Heart right ventricle (tissue), 16 donors: Measurements from ENCODE around the gene GSTK1. TPM values are rescaled to one million over a fixed set of nuclear protein-coding genes. Genes with fewer than 3 reads are reported as not detected.

Source experiments
- ATAC-seq, 8 donors: fragments of 200-7000 bp; cut with Tn5 transposase; one replicate each; pipeline ENCODE4 v1.9.1; 2020; ENCODE audit warnings: mild to moderate bottlenecking in 8 of 8, moderate library complexity in 8 of 8, moderate number of reproducible peaks in 1 of 8
- DNase-seq, 2 donors: peaks; one replicate each; pipeline ENCODE4 v3.0.0-alpha.2; 2020
- H3K27ac ChIP-seq, 10 donors: fragments of 200-600 bp; sonication (generic) in 2 of 10; one replicate each; pipeline versions ENCODE4 v1.5.0 to v1.8.0; 2020 to 2022; ENCODE audit warnings: mild to moderate bottlenecking in 3 of 10
- H3K27me3 ChIP-seq, 7 donors: fragments of 200-600 bp; one replicate each; pipeline ENCODE4 v1.8.0; 2021 to 2022; ENCODE audit warnings: mild to moderate bottlenecking in 2 of 7
- H3K36me3 ChIP-seq, 9 donors: fragments of 200-600 bp; sonication (generic) in 1 of 9; one replicate each; pipeline versions ENCODE4 v1.5.0 to v1.8.0; 2020 to 2022; ENCODE audit warnings: mild to moderate bottlenecking in 2 of 9
- H3K4me1 ChIP-seq, 9 donors: fragments of 200-600 bp; sonication (generic) in 1 of 9; one replicate each; pipeline versions ENCODE4 v1.5.0 to v1.8.0; 2020 to 2022; ENCODE audit warnings: mild to moderate bottlenecking in 4 of 9
- H3K4me3 ChIP-seq, 10 donors: fragments of 200-600 bp; sonication (generic) in 2 of 10; one replicate each; pipeline versions ENCODE4 v1.5.0 to v1.8.0; 2020 to 2022; ENCODE audit warnings: mild to moderate bottlenecking in 7 of 10, moderate library complexity in 2 of 10
- H3K9me3 ChIP-seq, 11 donors: fragments of 200-600 bp in 10 of 11; sonication (generic) in 2 of 11; one replicate each; pipeline versions ENCODE4 v1.5.0 to v1.8.0; 2013 to 2022; ENCODE audit warnings: mild to moderate bottlenecking in 2 of 11, control low read depth in 1 of 11, moderate library complexity in 1 of 11
- CTCF ChIP-seq, 9 donors: fragments of 200-600 bp; sonication (generic) in 2 of 9; IDR thresholded peaks; one replicate each; pipeline versions ENCODE4 v1.5.0 to v1.8.0; 2021 to 2022; ENCODE audit warnings: antibody characterized with exemption in 9 of 9, mild to moderate bottlenecking in 5 of 9, moderate library complexity in 1 of 9
- WGBS, 2 donors: extraction: QIAGEN DNeasy Blood & Tissue Kit; methylation state at CpG; one replicate each; pipeline ENCODE4 v1.1.7; 2013; ENCODE audit warnings: inconsistent platforms in 1 of 2; 5-methylcytosine and 5-hydroxymethylcytosine counted together
- intact Hi-C, 10 donors: fragments of 100-400 bp; cut with DNase I; formaldehyde crosslinking; loops; one replicate each; pipeline versions ENCODE4 v1.11.1 to v1.14.2; 2022
- polyA plus RNA-seq, 2 donors: library from polyadenylated mRNA; stranded (reverse); fragments of 200-250 nt; gene quantifications; one replicate each; pipeline ENCODE4 v1.2.3, GENCODE V29; 2013
- total RNA-seq, 10 donors: library from RNA; stranded (reverse); fragmentation: NEBNext Ultra II Directional in 3 of 10; extraction: Animal tissue kit (Norgen Biotek cat#: 25700) in 3 of 10; gene quantifications; one replicate each; pipeline versions ENCODE4 v1.2.1 to v1.2.4, GENCODE V29; 2021 to 2023
- donor health status: Arrhythmogenic right ventricular cardiomyopathy.
- donor health status: ischemic (EF 13 %, LVEDD 7.1; RV severe dilation, severe dysfunction).
- donor health status: healthy with polysubstance abuse.
- donor health status: DM: no; HTN: yes; CAD: no.
- donor health status: DM: no; HTN: no; CAD: no.
- donor health status: ischemic (EF 25% LVEDD 6.9; RV normal size, moderate dysfunction).
- donor health status: ischemic (EF 25% LVEDD 5.7; RV mildly dilated, moderate dysfunction).
- donor health status: healthy.
- donor health status: DM: yes; HTN: yes; CAD: no.
- donor health status: Ischemic cardiomyopathy.
- donor health status: ischemic (EF 35%, LVEDD 5.7; RV mildly dilated, moderate dysfunction).
- donor health status: nonischemic (EF 11% LVEDD 7.7; RV severe dilation, severe dysfunction).
- donor health status: DM: yes; HTN: yes; CAD: no.
- donor health status: PGD.
- donor health status: ischemic (EF 29% LVEDD 5.4; RV normal size, mild dysfunction).
- donor health status: nonischemic (EF 23%, LVEDD 6.1; RV moderate dilation, normal function).

Gene GSTK1
- total and polyA plus RNA-seq, 12 donors = 136 to 317 (median 269) TPM

DNA sequence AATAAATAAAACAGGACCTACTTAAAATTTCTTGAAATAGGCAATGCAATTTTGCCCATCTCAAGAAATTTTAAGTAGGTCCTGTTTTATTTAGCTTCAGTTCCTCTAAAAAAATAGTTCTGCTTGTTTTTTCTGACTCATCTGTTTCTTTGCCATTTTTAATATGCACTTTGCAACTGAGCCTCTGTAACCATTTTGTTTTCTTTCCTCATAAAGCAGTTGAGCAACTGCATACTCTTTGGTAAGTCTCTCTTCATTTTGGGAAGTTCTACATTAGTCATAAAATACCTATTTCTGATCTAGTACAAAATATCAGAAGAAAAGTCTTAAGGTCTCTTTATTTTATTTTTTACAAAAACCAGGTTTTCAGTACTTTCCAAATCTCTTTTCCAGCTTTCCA, 23.4 kb upstream of the GSTK1 start:
- ATAC-seq = peak in 5 of 8 donors; percentile 26 to 57 (median 54)
- intact Hi-C loops = loop anchor here (1.0 to 5.0 kb wide), 8 partner anchors 47 to 177 kb away; partner anchors contain the start of gene CASP2 (in 2 of the 10)

DNA sequence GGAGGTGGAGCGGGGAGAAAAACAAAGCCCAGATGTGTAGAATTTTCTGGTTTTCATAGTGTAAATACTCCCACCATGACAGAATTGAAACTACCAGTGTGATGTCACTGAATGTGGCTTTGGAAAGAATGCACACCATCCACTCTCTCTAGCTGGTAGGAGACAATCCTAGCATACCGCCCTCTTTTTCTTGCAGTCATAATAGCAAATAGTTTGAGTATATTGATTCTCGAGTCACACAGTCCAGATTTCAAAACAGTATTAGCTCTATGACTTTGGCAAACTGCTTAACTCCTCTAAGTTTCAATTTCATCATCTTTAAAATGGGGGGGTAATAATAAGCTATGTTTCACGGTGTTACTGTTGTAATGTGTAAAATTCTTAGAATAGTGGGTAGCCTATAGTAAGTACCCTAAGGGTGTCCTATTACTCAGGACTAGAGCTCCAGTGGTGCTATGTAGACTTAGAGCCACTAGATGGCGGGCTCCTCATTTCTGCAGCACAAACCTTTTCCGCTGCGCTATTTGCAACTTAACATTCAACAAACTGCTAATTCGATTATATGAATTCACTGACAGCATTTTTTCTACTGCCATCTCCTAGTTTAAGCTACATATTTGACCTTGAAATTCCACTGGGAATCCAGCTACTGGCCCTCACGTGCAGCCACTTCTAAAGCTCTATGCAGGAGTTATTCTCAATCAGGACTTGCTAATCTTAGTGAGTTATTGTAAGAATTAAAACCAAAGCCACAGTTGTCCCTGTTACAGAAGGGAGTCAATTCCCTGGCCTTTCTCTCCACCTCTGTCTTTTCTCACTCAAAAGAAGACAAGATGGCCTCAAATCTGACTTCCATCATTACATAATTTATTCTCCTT, 22.7 kb upstream of the GSTK1 start:
- 20 to 24% methylated on average over 9 of the region's 9 CpGs for WGBS, 2 donors
- peak overlapping the region in 2 of 10 donors; percentile 5 to 82 for H3K27ac ChIP-seq

More for the DNA sequence above, 23.4 kb upstream of the GSTK1 start:
- H3K4me3 ChIP-seq = no peak overlapping the region
- peaks cover 0 to 27% (median 15%) of the 10 kb centered on the region in 11 donors for H3K9me3 ChIP-seq
- H3K27me3 ChIP-seq = no peaks in the 10 kb centered on the region
- peaks cover 0 to 39% (median 4%) of the 10 kb centered on the region in 9 donors for H3K4me1 ChIP-seq
- TF ChIP-seq CTCF (IDR thresholded peaks at IDR 0.05) = no peak
- no peak for DNase-seq
- H3K36me3 ChIP-seq = no peaks in the 10 kb centered on the region
- H3K27ac ChIP-seq = peak overlapping the region in 1 of 10 donors; percentile 82

GRCh38 chr7:143242306-143242705, 20.9 kb upstream of the GSTK1 start:
- H3K27ac ChIP-seq = no peak overlapping the region
- DNase-seq = no peak
- no peak for ATAC-seq
- H3K4me1 ChIP-seq = peaks cover 0 to 49% (median 4%) of the 10 kb centered on the region in 9 donors
- H3K9me3 ChIP-seq = peaks cover 0 to 4% (median 1%) of the 10 kb centered on the region in 11 donors
- no peak for TF ChIP-seq CTCF (IDR thresholded peaks at IDR 0.05)
- intact Hi-C loops = loop anchor here in 9 of 10 donors (2.0 to 5.0 kb wide), 6 partner anchors 45 to 175 kb away; partner anchors contain the start of gene CASP2 (in 2 of the 9)
- H3K27me3 ChIP-seq = no peaks in the 10 kb centered on the region
- WGBS, 2 donors = 86 to 88% methylated on average over 11 of the region's 11 CpGs
- H3K4me3 ChIP-seq = no peak overlapping the region
- H3K36me3 ChIP-seq = no peaks in the 10 kb centered on the region

More for the DNA sequence above, 22.7 kb upstream of the GSTK1 start:
- intact Hi-C loops = loop anchor here (1.0 to 5.0 kb wide), 8 partner anchors 47 to 177 kb away; partner anchors contain the start of gene CASP2 (in 2 of the 10)
- Histone ChIP-seq H3K27me3 (no peaks in the 10 kb centered on the region), H3K36me3 (no peaks in the 10 kb centered on the region), H3K4me3 (peak overlapping the region in 1 of 10 donors; percentile 13), H3K9me3 (peaks cover 0 to 22% (median 15%) of the 10 kb centered on the region in 11 donors), H3K4me1 (peaks cover 0 to 41% (median 4%) of the 10 kb centered on the region in 9 donors)
- peak; percentile 33 to 70 for DNase-seq
- peak; percentile 84 to 98 (median 95) for TF ChIP-seq CTCF (IDR thresholded peaks at IDR 0.05)
- peak; percentile 69 to 94 (median 88) for ATAC-seq

GRCh38 chr7:143243111-143243510, 20.1 kb upstream of the GSTK1 start:
- Histone ChIP-seq H3K4me1 (peaks cover 0 to 53% (median 4%) of the 10 kb centered on the region in 9 donors), H3K27me3 (no peaks in the 10 kb centered on the region), H3K27ac (no peak overlapping the region), H3K9me3 (no peaks in the 10 kb centered on the region), H3K4me3 (no peak overlapping the region), H3K36me3 (no peaks in the 10 kb centered on the region)
- ATAC-seq (no peak), DNase-seq (no peak)
- intact Hi-C loops = loop anchor here in 9 of 10 donors (2.0 to 5.0 kb wide), 6 partner anchors 44 to 174 kb away; partner anchors contain the start of gene CASP2 (in 2 of the 9)
- no peak for TF ChIP-seq CTCF (IDR thresholded peaks at IDR 0.05)
- 78 to 87% methylated on average over 7 of the region's 7 CpGs for WGBS, 2 donors
